Panc1 (cell line): ENCODE measurements around the gene HNF4A. TPM values are rescaled to one million over a fixed set of nuclear protein-coding genes. Genes with fewer than 3 reads are reported as not detected.

Source experiments
- ATAC-seq: fragments of 200-7000 bp; cut with Tn5 transposase; 2 replicates; pipeline ENCODE4 v1.9.1; 2020; ENCODE audit warnings: mild to moderate bottlenecking, moderate library complexity
- BruUV-seq: library from RNA; stranded (reverse); fragments of 400-500 nt; replicated peaks from 2 replicates; lab custom pipeline; 2021; lab: Mats Ljungman, UMichigan
- CTCF ChIA-PET: fragments of 300-600 bp; sonication (Branson Sonifier 250); formaldehyde crosslinking; loops from one replicate; lab custom pipeline; 2022; ENCODE audit warnings: antibody characterized with exemption; lab: Charles Lee
- POLR2A ChIA-PET: fragments of 300-600 bp; sonication (Branson Sonifier 250); formaldehyde crosslinking; loops from one replicate; lab custom pipeline; 2022; ENCODE audit warnings: antibody characterized with exemption; lab: Charles Lee
- DNase-seq: peaks from one replicate; pipeline ENCODE4 v3.0.0-alpha.2; 2010; ENCODE audit warnings: low read depth, low spot score
- H3K27ac ChIP-seq: 2 replicates; pipeline ENCODE4 v1.5.1; 2011; ENCODE audit warnings: mild to moderate bottlenecking, low read length, inconsistent platforms
- H3K27me3 ChIP-seq: fragments of 200-500 bp; sonication (Bioruptor generic); 2 replicates; pipeline ENCODE4 v1.6.0; 2014; ENCODE audit warnings: low read length, inconsistent platforms; ENCODE audit not compliant: control insufficient read depth, insufficient read depth
- H3K36me3 ChIP-seq: fragments of 200-500 bp; sonication (Bioruptor generic); 2 replicates; pipeline ENCODE4 v1.5.1; 2014; ENCODE audit warnings: inconsistent platforms, mild to moderate bottlenecking, low read length, moderate library complexity; ENCODE audit not compliant: control insufficient read depth, insufficient read depth
- H3K4me1 ChIP-seq: 2 replicates; pipeline ENCODE4 v1.5.1; 2011; ENCODE audit warnings: inconsistent platforms, mild to moderate bottlenecking, low read length, moderate library complexity; ENCODE audit not compliant: control insufficient read depth, insufficient read depth
- H3K4me3 ChIP-seq, 2 experiments: 2 replicates each; pipeline ENCODE4 v1.5.1; 2011 to 2012; ENCODE audit warnings: low read depth in 2 of 2, low read length in 2 of 2, mild to moderate bottlenecking in 2 of 2, inconsistent platforms in 1 of 2, moderate library complexity in 1 of 2
- H3K9me3 ChIP-seq: fragments of 200-500 bp; sonication (Bioruptor generic); 2 replicates; pipeline ENCODE4 v1.5.1; 2014; ENCODE audit warnings: low read depth, mild to moderate bottlenecking, inconsistent platforms, low read length, moderate library complexity; ENCODE audit not compliant: control insufficient read depth, insufficient read depth
- CTCF ChIP-seq: fragments of 450-650 bp; IDR thresholded peaks from 2 replicates; pipeline ENCODE4 v1.5.1; 2017; ENCODE audit warnings: mild to moderate bottlenecking
- POLR2AphosphoS5 ChIP-seq: IDR thresholded peaks from 2 replicates; pipeline ENCODE4 v1.6.1; 2012; ENCODE audit warnings: mild to moderate bottlenecking, low read depth, low read length, moderate library complexity
- SIN3A ChIP-seq: IDR thresholded peaks from 2 replicates; pipeline ENCODE4 v1.6.1; 2012; ENCODE audit warnings: low read depth, mild to moderate bottlenecking, low read length, moderate library complexity, borderline replicate concordance; ENCODE audit not compliant: insufficient read depth
- TCF7L2 ChIP-seq: IDR thresholded peaks from 2 replicates; pipeline ENCODE4 v1.6.1; 2011; ENCODE audit warnings: mild to moderate bottlenecking, low read depth, low read length, inconsistent platforms
- in situ Hi-C: cut with HindIII; loops from 2 replicates; pipeline ENCODE4 v1.10.0; 2016; ENCODE audit warnings: low sequenced_read_pairs, low pct_unique_long_range_greater_than_20kb
- intact Hi-C: fragments of 100-400 bp; cut with micrococcal nuclease; formaldehyde crosslinking; loops from one replicate; pipeline ENCODE4 v1.10.0; 2022; ENCODE audit not compliant: unreplicated experiment
- total RNA-seq: library from RNA; stranded (reverse); gene quantifications from one replicate; pipeline ENCODE4 v1.2.1, GENCODE V29; 2021; ENCODE audit not compliant: unreplicated experiment
- TF ChIP-seq, protein P1 (sequence below), 2 experiments: IDR thresholded peaks; 2 replicates each; pipeline ENCODE4 v1.6.1; 2011 to 2012; ENCODE audit warnings: low read depth in 2 of 2, control low read depth in 1 of 2, low read length in 1 of 2, mild to moderate bottlenecking in 1 of 2, moderate library complexity in 1 of 2; ENCODE audit not compliant: insufficient read depth in 1 of 2

The HNF4A gene
- total RNA-seq, 1 experiment from 2014 or later: 0.28 TPM

DNA sequence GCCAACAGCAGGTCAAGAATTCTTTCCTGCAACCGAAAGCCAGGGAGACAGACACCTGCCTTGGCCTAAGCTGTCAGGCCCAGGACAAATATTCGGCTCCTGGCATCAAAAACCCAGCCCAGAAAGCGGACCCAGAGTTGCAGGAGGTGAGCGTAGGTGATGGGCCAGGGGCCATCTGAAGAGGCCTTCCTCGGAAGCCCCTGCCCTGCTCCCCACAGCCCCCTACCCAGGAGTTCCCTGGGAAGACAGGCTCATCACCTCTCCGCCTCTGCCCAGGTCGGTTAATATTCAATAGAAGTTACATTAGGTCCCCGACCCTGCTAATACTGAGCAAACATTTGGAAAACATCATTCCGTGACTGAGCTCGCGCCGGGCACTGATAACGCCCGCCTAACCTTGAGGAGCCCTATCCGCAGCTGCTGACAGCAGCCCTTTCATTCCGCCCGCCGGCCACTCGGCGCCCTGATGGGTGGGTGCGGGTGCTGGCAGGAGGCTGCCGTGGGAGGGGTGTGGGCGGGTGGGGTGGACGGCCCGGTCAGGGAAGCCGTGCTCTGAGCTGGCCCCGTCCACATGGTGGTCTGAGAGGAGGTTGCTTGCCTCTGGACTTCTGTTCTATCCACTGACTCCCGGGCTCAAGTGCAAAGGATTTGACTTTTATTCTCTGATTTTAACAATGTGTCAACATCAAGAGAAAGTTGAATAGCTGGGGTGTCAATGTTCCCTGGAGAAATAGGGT lies 55.7 kb downstream of the HNF4A start:
- ChIA-PET POLR2A (no interaction called here), CTCF (interaction anchor here (0.5 kb wide), 1 partner anchor 165 kb away, joined by 6 read pairs; no protein-coding TSS in a partner anchor)
- intact Hi-C loops (no loop called here), in situ Hi-C loops (no loop called here)
- TF ChIP-seq CTCF: no peak
- TF ChIP-seq, protein P1, sequence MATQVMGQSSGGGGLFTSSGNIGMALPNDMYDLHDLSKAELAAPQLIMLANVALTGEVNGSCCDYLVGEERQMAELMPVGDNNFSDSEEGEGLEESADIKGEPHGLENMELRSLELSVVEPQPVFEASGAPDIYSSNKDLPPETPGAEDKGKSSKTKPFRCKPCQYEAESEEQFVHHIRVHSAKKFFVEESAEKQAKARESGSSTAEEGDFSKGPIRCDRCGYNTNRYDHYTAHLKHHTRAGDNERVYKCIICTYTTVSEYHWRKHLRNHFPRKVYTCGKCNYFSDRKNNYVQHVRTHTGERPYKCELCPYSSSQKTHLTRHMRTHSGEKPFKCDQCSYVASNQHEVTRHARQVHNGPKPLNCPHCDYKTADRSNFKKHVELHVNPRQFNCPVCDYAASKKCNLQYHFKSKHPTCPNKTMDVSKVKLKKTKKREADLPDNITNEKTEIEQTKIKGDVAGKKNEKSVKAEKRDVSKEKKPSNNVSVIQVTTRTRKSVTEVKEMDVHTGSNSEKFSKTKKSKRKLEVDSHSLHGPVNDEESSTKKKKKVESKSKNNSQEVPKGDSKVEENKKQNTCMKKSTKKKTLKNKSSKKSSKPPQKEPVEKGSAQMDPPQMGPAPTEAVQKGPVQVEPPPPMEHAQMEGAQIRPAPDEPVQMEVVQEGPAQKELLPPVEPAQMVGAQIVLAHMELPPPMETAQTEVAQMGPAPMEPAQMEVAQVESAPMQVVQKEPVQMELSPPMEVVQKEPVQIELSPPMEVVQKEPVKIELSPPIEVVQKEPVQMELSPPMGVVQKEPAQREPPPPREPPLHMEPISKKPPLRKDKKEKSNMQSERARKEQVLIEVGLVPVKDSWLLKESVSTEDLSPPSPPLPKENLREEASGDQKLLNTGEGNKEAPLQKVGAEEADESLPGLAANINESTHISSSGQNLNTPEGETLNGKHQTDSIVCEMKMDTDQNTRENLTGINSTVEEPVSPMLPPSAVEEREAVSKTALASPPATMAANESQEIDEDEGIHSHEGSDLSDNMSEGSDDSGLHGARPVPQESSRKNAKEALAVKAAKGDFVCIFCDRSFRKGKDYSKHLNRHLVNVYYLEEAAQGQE (IDR thresholded peaks at IDR 0.05; ENCODE audit: insufficient read depth in 1 of 2, low read depth in 2 of 2, low read length in 1 of 2): no peak
- TF ChIP-seq TCF7L2: no peak
- TF ChIP-seq POLR2AphosphoS5: no peak
- no peak for TF ChIP-seq SIN3A
- Histone ChIP-seq H3K4me1 (no peaks in the 10 kb centered on the region), H3K36me3 (no peaks in the 10 kb centered on the region), H3K4me3 (no peak overlapping the region), H3K27me3 (peaks cover 3% of the 10 kb centered on the region; the same call in 1 of the 2 replicates), H3K9me3 (no peaks in the 10 kb centered on the region), H3K27ac (no peak overlapping the region)
- ATAC-seq (no peak), DNase-seq (no peak)
- no TSS peak for BruUV-seq

- POLR2A ChIA-PET: no interaction called here
- Histone ChIP-seq H3K4me3 (no peak overlapping the region), H3K36me3 (no peaks in the 10 kb centered on the region), H3K9me3 (no peaks in the 10 kb centered on the region), H3K4me1 (no peaks in the 10 kb centered on the region), H3K27ac (no peak overlapping the region), H3K27me3 (peaks cover 3% of the 10 kb centered on the region; the same call in 1 of the 2 replicates)
- TF ChIP-seq TCF7L2: no peak
- TF ChIP-seq, protein P1 (IDR thresholded peaks at IDR 0.05; ENCODE audit: insufficient read depth in 1 of 2, low read depth in 2 of 2, low read length in 1 of 2): no peak
- TF ChIP-seq CTCF: no peak
- no peak for TF ChIP-seq POLR2AphosphoS5
- intact Hi-C loops: no loop called here
- CTCF ChIA-PET: interaction anchor here (0.5 kb wide), 1 partner anchor 164 kb away, joined by 6 read pairs; no protein-coding TSS in a partner anchor
- ATAC-seq (no peak), DNase-seq (no peak)
- no TSS peak for BruUV-seq
- in situ Hi-C loops: no loop called here
Measured at GRCh38 chr20:44411757-44412401, 56.4 kb downstream of the HNF4A start.
